GM12878 (cell line): ENCODE data around the gene NCBP3. TPM values are rescaled to one million over a fixed set of nuclear protein-coding genes. Genes with fewer than 3 reads are reported as not detected.

Experiments used
- ATAC-seq: fragments of 200-7000 bp; cut with Tn5 transposase; 3 replicates; pipeline ENCODE4 v1.9.1; 2020; ENCODE audit warnings: mild to moderate bottlenecking, moderate library complexity
- BruUV-seq: library from RNA; stranded (reverse); fragments of 400-500 nt; replicated peaks from 2 replicates; lab custom pipeline; 2021; lab: Mats Ljungman, UMichigan
- CTCF ChIA-PET: fragments of 300-600 bp; sonication (Branson Sonifier 250); formaldehyde crosslinking; extraction: SDS; loops from one replicate; lab custom pipeline; 2021; ENCODE audit warnings: inconsistent platforms; lab: Yijun Ruan, JAX
- POLR2A ChIA-PET: fragments of 350-600 bp; formaldehyde crosslinking; extraction: SDS; loops from one replicate; lab custom pipeline; 2021; ENCODE audit warnings: inconsistent platforms; lab: Charles Lee
- RAD21 ChIA-PET: fragments of 300-600 bp; sonication (Branson Sonifier 250); formaldehyde crosslinking; loops from one replicate; lab custom pipeline; 2023; ENCODE audit warnings: antibody characterized with exemption; ENCODE audit not compliant: unreplicated experiment; lab: Charles Lee
- SMC1A ChIA-PET: fragments of 300-600 bp; sonication (Branson Sonifier 250); formaldehyde crosslinking; loops from one replicate; lab custom pipeline; 2023; ENCODE audit not compliant: unreplicated experiment, uncharacterized antibody; lab: Charles Lee
- DNase-seq: peaks from one replicate; pipeline ENCODE4 v3.0.0-alpha.2; 2011; ENCODE audit warnings: low read depth, low spot score
- FAIRE-seq: peaks from 3 replicates; lab custom pipeline; 2011; peaks lifted over from hg19 to GRCh38; lab: Jason Lieb, UNC
- H2AFZ ChIP-seq: 2 replicates; pipeline ENCODE4 v1.6.0; 2011; ENCODE audit warnings: low read depth, low read length, control low read depth; ENCODE audit not compliant: control insufficient read depth
- H3K27ac ChIP-seq: 2 replicates; pipeline ENCODE4 v1.5.1; 2011; ENCODE audit warnings: control low read depth; ENCODE audit not compliant: control insufficient read depth, insufficient read depth
- H3K27me3 ChIP-seq, 2 experiments: replicated peaks in 1 of 2; 2 replicates each; pipeline versions ENCODE4 v1.6.0 to v1.6.1; 2011; ENCODE audit warnings: low read length in 1 of 2; ENCODE audit not compliant: control insufficient read depth in 2 of 2, insufficient read depth in 2 of 2
- H3K36me3 ChIP-seq, 2 experiments: 2 replicates each; pipeline ENCODE4 v1.5.1; 2011; ENCODE audit warnings: low read length in 1 of 2; ENCODE audit not compliant: control insufficient read depth in 2 of 2, insufficient read depth in 2 of 2
- H3K4me1 ChIP-seq: 2 replicates; pipeline ENCODE4 v1.6.1; 2011; ENCODE audit warnings: mild to moderate bottlenecking, low read length, moderate library complexity, mixed read lengths; ENCODE audit not compliant: control insufficient read depth, insufficient read depth
- H3K4me2 ChIP-seq: 2 replicates; pipeline ENCODE4 v1.6.0; 2011; ENCODE audit warnings: control low read depth; ENCODE audit not compliant: control insufficient read depth, insufficient read depth
- H3K4me3 ChIP-seq: fragments of 200-600 bp; sonication (generic); 2 replicates; pipeline ENCODE4 v1.5.1; 2016
- H3K79me2 ChIP-seq: 2 replicates; pipeline ENCODE4 v1.6.0; 2011; ENCODE audit warnings: low read length; ENCODE audit not compliant: control insufficient read depth, insufficient read depth
- H3K9ac ChIP-seq: 2 replicates; pipeline ENCODE4 v1.8.0; 2011; ENCODE audit warnings: low read length, control low read depth, mixed read lengths; ENCODE audit not compliant: control insufficient read depth, insufficient read depth
- H3K9me3 ChIP-seq: replicated peaks from 3 replicates; pipeline ENCODE4 v1.5.1; 2011; ENCODE audit warnings: mild to moderate bottlenecking, low read length; ENCODE audit not compliant: control insufficient read depth, insufficient read depth
- H4K20me1 ChIP-seq: 2 replicates; pipeline ENCODE4 v1.6.0; 2011; ENCODE audit not compliant: control insufficient read depth, insufficient read depth
- BHLHE40 ChIP-seq, 2 experiments: fragments of 450-650 bp in 1 of 2; IDR thresholded peaks; 2 replicates each; pipeline ENCODE4 v1.6.1; 2011 to 2017; ENCODE audit warnings: low read depth in 2 of 2, borderline replicate concordance in 1 of 2, improper control_type of control experiment in 1 of 2, low read length in 1 of 2, mild to moderate bottlenecking in 1 of 2
- MXI1 ChIP-seq: fragments of 150-350 bp; IDR thresholded peaks from 2 replicates; pipeline ENCODE4 v1.6.1; 2011; ENCODE audit warnings: low read depth, mild to moderate bottlenecking, inconsistent platforms, low read length, improper control_type of control experiment
- POLR2A ChIP-seq: IDR thresholded peaks from 2 replicates; pipeline ENCODE4 v1.6.1; 2011; ENCODE audit warnings: low read depth, mild to moderate bottlenecking, low read length
- WGBS: methylation state at CpG from one replicate; pipeline ENCODE4 v1.1.6; 2016; ENCODE audit warnings: low lambda C conversion rate; ENCODE audit not compliant: insufficient replicate concordance, insufficient coverage; ENCODE audit errors: missing lambda C conversion rate; 5-methylcytosine and 5-hydroxymethylcytosine counted together
- in situ Hi-C: fragments of 300-500 bp; cut with MboI; formaldehyde crosslinking; loops from 9 replicates; pipeline ENCODE4 v1.14.3; 2018; ENCODE audit warnings: mixed read lengths
- intact Hi-C: fragments of 100-400 bp; cut with micrococcal nuclease; formaldehyde crosslinking; loops from one replicate; pipeline ENCODE4 v1.14.2; 2022; ENCODE audit not compliant: unreplicated experiment
- polyA plus RNA-seq, 11 experiments: library from polyadenylated mRNA; depleted of rRNA in 4 of 11; unstranded in 6 of 11; stranded (reverse) in 5 of 11; fragments of >200 nt; fragmentation: Nextera tagmentation in 4 of 11; fragmentation: Illumina TruSeq in 1 of 11; extraction: Ambion mirVana in 4 of 11; extraction: Trizol in 1 of 11; gene quantifications; 1 replicate in 1 of 11; 2 replicates in 10 of 11; pipeline versions ENCODE4 v1.2.1 to v1.2.3, GENCODE V29; 2011 to 2016; ENCODE audit warnings: inconsistent platforms in 2 of 11, missing spikeins in 2 of 11, low read depth in 1 of 11
- total RNA-seq, 4 experiments: library from RNA; depleted of rRNA in 3 of 4; stranded (reverse); fragments of >200 nt in 3 of 4; fragmentation: Illumina TruSeq in 1 of 4; extraction: Trizol in 1 of 4; gene quantifications; 2 replicates each; pipeline versions ENCODE4 v1.2.1 to v1.2.3, GENCODE V29; 2013 to 2021
- TF ChIP-seq, protein P1 (sequence below): IDR thresholded peaks from 2 replicates; pipeline ENCODE4 v1.6.1; 2011; ENCODE audit warnings: borderline replicate concordance, low read depth, mild to moderate bottlenecking, moderate library complexity, mixed read lengths, low read length; ENCODE audit not compliant: insufficient read depth; ENCODE audit errors: extremely low read length

The NCBP3 gene
- total and polyA plus RNA-seq, 10 of the 15 experiments (the other 5 are each of a cell fraction or from before 2014, with no cell fraction given) = 5.2 to 32.0 (median 23.2) TPM

DNA sequence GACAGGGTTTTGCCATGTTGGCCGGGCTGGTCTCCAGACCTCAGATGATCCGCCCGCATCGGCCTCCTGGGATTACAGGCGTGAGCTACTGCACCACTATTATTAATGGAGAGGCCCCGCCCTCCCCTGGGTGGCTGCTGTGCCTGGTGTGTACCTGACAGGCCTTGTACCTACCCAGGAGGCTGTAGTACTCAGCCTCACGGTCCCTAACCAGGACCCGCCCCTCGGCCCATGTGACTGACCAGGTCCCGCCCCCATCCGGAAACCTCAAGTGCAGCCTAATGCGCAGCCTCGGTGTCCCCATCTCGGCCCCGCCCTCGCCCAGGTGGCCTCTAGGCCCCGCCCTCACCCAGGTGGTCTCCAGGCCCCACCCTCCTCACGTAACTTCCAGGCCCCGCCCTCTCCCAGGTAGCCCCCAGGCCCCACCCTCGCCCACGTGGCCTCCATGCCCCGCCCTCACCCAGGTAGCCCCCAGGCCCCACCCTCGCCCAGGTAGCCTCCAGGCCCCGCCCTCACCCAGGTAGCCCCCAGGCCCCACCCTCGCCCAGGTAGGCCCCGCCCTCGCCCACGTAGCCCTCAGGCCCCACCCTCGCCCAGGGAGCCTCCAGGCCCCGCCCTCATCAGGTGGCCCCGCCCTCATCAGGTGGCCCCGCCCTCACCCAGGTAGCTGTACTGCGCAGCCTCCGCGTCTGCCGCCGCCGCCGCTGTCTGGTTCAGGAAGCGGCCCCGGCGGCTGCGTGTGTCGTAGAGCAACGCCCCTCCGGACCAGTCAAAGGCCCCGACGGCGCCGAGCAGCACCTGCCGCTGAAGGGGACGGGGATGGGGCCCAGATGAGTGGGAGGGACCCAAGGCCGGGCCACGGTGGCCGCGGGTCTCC, 91.3 kb downstream of the NCBP3 start:
- Histone ChIP-seq H4K20me1 (no peaks in the 10 kb centered on the region), H2AFZ (peak overlapping the region; percentile 42; the same call in 1 of the 2 replicates), H3K4me1 (no peaks in the 10 kb centered on the region; the same call in 1 of the 2 replicates)
- ChIA-PET POLR2A (no interaction called here), CTCF (no interaction called here), SMC1A (interaction anchor here (0.5 kb wide), 1 partner anchor 89 kb away, joined by 3 read pairs; no protein-coding TSS in a partner anchor)
- peak; percentile 44 for ATAC-seq
- TF ChIP-seq MXI1 = no peak
- TF ChIP-seq POLR2A = peak; percentile 44; the same call in 1 of the 2 replicates
- peak in 1 of 2 experiments; percentile 32; a peak in 1 of 4 replicates for TF ChIP-seq BHLHE40 (IDR thresholded peaks at IDR 0.05; ENCODE audit: borderline replicate concordance in 1 of 2, low read depth in 2 of 2, low read length in 1 of 2)
- TF ChIP-seq, protein P1, sequence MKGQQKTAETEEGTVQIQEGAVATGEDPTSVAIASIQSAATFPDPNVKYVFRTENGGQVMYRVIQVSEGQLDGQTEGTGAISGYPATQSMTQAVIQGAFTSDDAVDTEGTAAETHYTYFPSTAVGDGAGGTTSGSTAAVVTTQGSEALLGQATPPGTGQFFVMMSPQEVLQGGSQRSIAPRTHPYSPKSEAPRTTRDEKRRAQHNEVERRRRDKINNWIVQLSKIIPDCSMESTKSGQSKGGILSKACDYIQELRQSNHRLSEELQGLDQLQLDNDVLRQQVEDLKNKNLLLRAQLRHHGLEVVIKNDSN = peak; percentile 2
- TF ChIP-seq, all 136 proteins: peak for 3
- Histone ChIP-seq H3K36me3 (no peaks in the 10 kb centered on the region), H3K9ac (no peak overlapping the region), H3K27me3 (no peaks in the 10 kb centered on the region), H3K27ac (no peak overlapping the region), H3K9me3 (peaks cover 3% of the 10 kb centered on the region; the same call in 2 of the 3 replicates), H3K4me2 (no peak overlapping the region; the same call in 1 of the 2 replicates), H3K4me3 (no peak overlapping the region), H3K79me2 (no peaks in the 10 kb centered on the region)
- FAIRE-seq = no peak
- no peak for DNase-seq
- 13% methylated on average over 37 of the region's 56 CpGs for WGBS
- no TSS peak for BruUV-seq
- intact Hi-C loops = no loop called here
- RAD21 ChIA-PET = interaction anchor here (0.6 to 1.1 kb wide), 2 partner anchors 16 to 1213 kb away, joined by 4 read pairs; no protein-coding TSS in a partner anchor
- in situ Hi-C loops = no loop called here
